SK-N-SH treated with all-trans-retinoic acid at 6 μM for 48 hours (cell line): ENCODE results near the gene PSMB5.

Experiments used
- ATAC-seq: fragments of 200-7000 bp; cut with Tn5 transposase; 3 replicates; pipeline ENCODE4 v1.9.1; 2020; ENCODE audit warnings: mild to moderate bottlenecking, moderate library complexity
- BACH2 ChIP-seq: fragments of 250-450 bp; sonication (Bioruptor Pico); IDR thresholded peaks from 2 replicates; pipeline ENCODE4 v1.9.0; 2021; ENCODE audit warnings: mild to moderate bottlenecking, borderline replicate concordance
- CSDC2 ChIP-seq: fragments of 250-450 bp; sonication (Bioruptor Pico); IDR thresholded peaks from 2 replicates; pipeline ENCODE4 v1.5.0; 2020; ENCODE audit warnings: mild to moderate bottlenecking, moderate library complexity
- ESRRG ChIP-seq: fragments of 250-450 bp; sonication (Bioruptor Pico); IDR thresholded peaks from 2 replicates; pipeline ENCODE4 v1.6.1; 2021; ENCODE audit warnings: mild to moderate bottlenecking
- GLIS3 ChIP-seq: fragments of 250-450 bp; sonication (Bioruptor Pico); IDR thresholded peaks from 2 replicates; pipeline ENCODE4 v1.5.0; 2020; ENCODE audit warnings: mild to moderate bottlenecking, moderate library complexity
- ISL1 ChIP-seq: fragments of 250-450 bp; sonication (Bioruptor Pico); IDR thresholded peaks from 2 replicates; pipeline ENCODE4 v2.1.2; 2022; ENCODE audit warnings: mild to moderate bottlenecking, moderate library complexity
- PPARA ChIP-seq: fragments of 250-450 bp; sonication (Bioruptor Pico); IDR thresholded peaks from 2 replicates; pipeline ENCODE4 v1.5.0; 2020; ENCODE audit warnings: mild to moderate bottlenecking, borderline replicate concordance
- SNAI2 ChIP-seq: fragments of 250-450 bp; sonication (Bioruptor Pico); IDR thresholded peaks from 2 replicates; pipeline ENCODE4 v1.5.0; 2020; ENCODE audit warnings: mild to moderate bottlenecking, moderate library complexity
- TCF4 ChIP-seq: fragments of 250-450 bp; sonication (Bioruptor Pico); IDR thresholded peaks from 2 replicates; pipeline ENCODE4 v1.8.0; 2021; ENCODE audit warnings: mild to moderate bottlenecking, moderate library complexity, borderline replicate concordance
- TOX ChIP-seq: fragments of 250-450 bp; sonication (Bioruptor Pico); IDR thresholded peaks from 2 replicates; pipeline ENCODE4 v1.8.0; 2021; ENCODE audit warnings: mild to moderate bottlenecking, moderate library complexity, borderline replicate concordance
- ZC3H10 ChIP-seq: fragments of 250-450 bp; sonication (Bioruptor Pico); IDR thresholded peaks from 2 replicates; pipeline ENCODE4 v1.5.1; 2021; ENCODE audit warnings: mild to moderate bottlenecking, moderate library complexity
- ZNF565 ChIP-seq: fragments of 450-650 bp; formaldehyde crosslinking; conservative IDR thresholded peaks from 2 replicates; pipeline ENCODE4 v1.5.0; 2020; ENCODE audit warnings: low read depth, mild to moderate bottlenecking, moderate library complexity
- ZNF70 ChIP-seq: fragments of 450-650 bp; formaldehyde crosslinking; IDR thresholded peaks from 2 replicates; pipeline ENCODE4 v1.5.0; 2020; ENCODE audit warnings: mild to moderate bottlenecking, moderate library complexity
- ZNF8 ChIP-seq: fragments of 450-650 bp; formaldehyde crosslinking; IDR thresholded peaks from 2 replicates; pipeline ENCODE4 v1.5.0; 2020; ENCODE audit warnings: mild to moderate bottlenecking, moderate library complexity
- TF ChIP-seq, protein P1 (sequence below): fragments of 250-450 bp; sonication (Bioruptor Pico); IDR thresholded peaks from 2 replicates; pipeline ENCODE4 v1.5.1; 2021; ENCODE audit warnings: mild to moderate bottlenecking, moderate library complexity
- TF ChIP-seq, protein P2 (sequence below): fragments of 250-450 bp; sonication (Bioruptor Pico); IDR thresholded peaks from 2 replicates; pipeline ENCODE4 v1.5.0; 2020; ENCODE audit warnings: mild to moderate bottlenecking, moderate library complexity
- TF ChIP-seq, protein P3 (sequence below): fragments of 250-450 bp; sonication (Bioruptor Pico); IDR thresholded peaks from 2 replicates; pipeline ENCODE4 v1.8.0; 2020; ENCODE audit warnings: mild to moderate bottlenecking, moderate library complexity, borderline replicate concordance
- TF ChIP-seq, protein P4 (sequence below): fragments of 250-450 bp; sonication (Bioruptor Pico); IDR thresholded peaks from 2 replicates; pipeline ENCODE4 v1.8.0; 2021; ENCODE audit warnings: low read depth, mild to moderate bottlenecking, moderate library complexity, borderline replicate concordance
- TF ChIP-seq, protein P5 (sequence below): fragments of 250-450 bp; sonication (Bioruptor Pico); IDR thresholded peaks from 2 replicates; pipeline ENCODE4 v1.5.1; 2020; ENCODE audit warnings: low read depth, mild to moderate bottlenecking, moderate library complexity

PSMB5 gene

GRCh38 chr14:23054000-23054811, 19.5 kb upstream of the PSMB5 start:
- ATAC-seq, result no peak
- TF ChIP-seq ESRRG (CRISPR knock-in tag), result no peak
- TF ChIP-seq PPARA (CRISPR knock-in tag), result no peak
- TF ChIP-seq TOX, result no peak
- TF ChIP-seq, protein P1, sequence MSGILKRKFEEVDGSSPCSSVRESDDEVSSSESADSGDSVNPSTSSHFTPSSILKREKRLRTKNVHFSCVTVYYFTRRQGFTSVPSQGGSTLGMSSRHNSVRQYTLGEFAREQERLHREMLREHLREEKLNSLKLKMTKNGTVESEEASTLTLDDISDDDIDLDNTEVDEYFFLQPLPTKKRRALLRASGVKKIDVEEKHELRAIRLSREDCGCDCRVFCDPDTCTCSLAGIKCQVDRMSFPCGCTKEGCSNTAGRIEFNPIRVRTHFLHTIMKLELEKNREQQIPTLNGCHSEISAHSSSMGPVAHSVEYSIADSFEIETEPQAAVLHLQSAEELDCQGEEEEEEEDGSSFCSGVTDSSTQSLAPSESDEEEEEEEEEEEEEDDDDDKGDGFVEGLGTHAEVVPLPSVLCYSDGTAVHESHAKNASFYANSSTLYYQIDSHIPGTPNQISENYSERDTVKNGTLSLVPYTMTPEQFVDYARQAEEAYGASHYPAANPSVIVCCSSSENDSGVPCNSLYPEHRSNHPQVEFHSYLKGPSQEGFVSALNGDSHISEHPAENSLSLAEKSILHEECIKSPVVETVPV (CRISPR knock-in tag), result no peak
- no peak for TF ChIP-seq ZNF8 (CRISPR knock-in tag)
- TF ChIP-seq ZNF565 (CRISPR knock-in tag), result no peak
- TF ChIP-seq, protein P2, sequence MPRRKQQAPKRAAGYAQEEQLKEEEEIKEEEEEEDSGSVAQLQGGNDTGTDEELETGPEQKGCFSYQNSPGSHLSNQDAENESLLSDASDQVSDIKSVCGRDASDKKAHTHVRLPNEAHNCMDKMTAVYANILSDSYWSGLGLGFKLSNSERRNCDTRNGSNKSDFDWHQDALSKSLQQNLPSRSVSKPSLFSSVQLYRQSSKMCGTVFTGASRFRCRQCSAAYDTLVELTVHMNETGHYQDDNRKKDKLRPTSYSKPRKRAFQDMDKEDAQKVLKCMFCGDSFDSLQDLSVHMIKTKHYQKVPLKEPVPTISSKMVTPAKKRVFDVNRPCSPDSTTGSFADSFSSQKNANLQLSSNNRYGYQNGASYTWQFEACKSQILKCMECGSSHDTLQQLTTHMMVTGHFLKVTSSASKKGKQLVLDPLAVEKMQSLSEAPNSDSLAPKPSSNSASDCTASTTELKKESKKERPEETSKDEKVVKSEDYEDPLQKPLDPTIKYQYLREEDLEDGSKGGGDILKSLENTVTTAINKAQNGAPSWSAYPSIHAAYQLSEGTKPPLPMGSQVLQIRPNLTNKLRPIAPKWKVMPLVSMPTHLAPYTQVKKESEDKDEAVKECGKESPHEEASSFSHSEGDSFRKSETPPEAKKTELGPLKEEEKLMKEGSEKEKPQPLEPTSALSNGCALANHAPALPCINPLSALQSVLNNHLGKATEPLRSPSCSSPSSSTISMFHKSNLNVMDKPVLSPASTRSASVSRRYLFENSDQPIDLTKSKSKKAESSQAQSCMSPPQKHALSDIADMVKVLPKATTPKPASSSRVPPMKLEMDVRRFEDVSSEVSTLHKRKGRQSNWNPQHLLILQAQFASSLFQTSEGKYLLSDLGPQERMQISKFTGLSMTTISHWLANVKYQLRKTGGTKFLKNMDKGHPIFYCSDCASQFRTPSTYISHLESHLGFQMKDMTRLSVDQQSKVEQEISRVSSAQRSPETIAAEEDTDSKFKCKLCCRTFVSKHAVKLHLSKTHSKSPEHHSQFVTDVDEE, result no peak
- TF ChIP-seq, protein P3, sequence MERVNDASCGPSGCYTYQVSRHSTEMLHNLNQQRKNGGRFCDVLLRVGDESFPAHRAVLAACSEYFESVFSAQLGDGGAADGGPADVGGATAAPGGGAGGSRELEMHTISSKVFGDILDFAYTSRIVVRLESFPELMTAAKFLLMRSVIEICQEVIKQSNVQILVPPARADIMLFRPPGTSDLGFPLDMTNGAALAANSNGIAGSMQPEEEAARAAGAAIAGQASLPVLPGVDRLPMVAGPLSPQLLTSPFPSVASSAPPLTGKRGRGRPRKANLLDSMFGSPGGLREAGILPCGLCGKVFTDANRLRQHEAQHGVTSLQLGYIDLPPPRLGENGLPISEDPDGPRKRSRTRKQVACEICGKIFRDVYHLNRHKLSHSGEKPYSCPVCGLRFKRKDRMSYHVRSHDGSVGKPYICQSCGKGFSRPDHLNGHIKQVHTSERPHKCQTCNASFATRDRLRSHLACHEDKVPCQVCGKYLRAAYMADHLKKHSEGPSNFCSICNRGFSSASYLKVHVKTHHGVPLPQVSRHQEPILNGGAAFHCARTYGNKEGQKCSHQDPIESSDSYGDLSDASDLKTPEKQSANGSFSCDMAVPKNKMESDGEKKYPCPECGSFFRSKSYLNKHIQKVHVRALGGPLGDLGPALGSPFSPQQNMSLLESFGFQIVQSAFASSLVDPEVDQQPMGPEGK (CRISPR knock-in tag), result no peak

DNA sequence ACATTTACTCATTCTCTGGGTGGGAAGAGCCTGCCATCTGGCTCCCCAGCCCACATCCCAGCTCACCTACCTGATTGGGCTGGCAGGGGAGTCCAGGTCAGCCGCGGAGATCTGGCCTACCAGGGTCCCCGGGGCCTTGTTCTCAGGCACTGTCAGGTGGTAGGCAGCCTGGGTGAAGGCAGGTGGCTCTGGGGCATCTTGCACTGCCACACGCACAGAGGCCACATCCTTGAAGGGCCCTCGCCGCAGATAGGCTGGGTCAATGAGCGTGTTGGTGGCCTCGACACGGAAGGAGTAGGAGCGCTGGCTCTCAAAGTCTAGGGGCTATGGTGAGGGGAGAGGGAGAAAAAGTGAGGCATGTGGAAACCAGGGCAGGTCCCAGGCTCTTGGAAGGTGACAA, 18.7 kb upstream of the PSMB5 start:
- no peak for ATAC-seq
- no peak for TF ChIP-seq SNAI2
- no peak for TF ChIP-seq ZC3H10 (CRISPR knock-in tag)

DNA sequence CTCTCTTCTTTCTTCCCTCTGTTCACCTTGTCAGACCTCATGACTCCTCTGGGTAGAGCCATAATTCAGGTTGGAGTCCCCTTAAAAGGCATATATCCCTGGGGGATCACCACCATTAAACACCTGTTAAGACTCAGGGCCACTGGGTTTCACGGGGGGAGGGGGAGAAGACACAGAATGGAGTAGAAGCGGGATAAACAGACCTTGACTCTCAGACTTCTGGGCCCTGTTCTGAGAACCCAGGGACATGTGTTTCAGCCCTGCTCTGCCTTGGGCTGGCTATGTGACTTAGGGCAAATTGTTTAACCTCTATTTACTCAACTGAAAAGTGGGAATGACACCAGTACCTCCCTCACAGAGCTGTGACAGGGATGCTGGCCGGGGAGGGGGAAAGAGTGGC, 18.0 kb upstream of the PSMB5 start:
- TF ChIP-seq ISL1 (CRISPR knock-in tag) (no peak), SNAI2 (no peak), PPARA (CRISPR knock-in tag) (no peak), GLIS3 (CRISPR knock-in tag) (no peak), CSDC2 (CRISPR knock-in tag) (no peak), TCF4 (CRISPR knock-in tag) (no peak), ZNF70 (no peak), ZNF8 (CRISPR knock-in tag) (no peak), ZC3H10 (CRISPR knock-in tag) (no peak), BACH2 (no peak)
- TF ChIP-seq, protein P4, sequence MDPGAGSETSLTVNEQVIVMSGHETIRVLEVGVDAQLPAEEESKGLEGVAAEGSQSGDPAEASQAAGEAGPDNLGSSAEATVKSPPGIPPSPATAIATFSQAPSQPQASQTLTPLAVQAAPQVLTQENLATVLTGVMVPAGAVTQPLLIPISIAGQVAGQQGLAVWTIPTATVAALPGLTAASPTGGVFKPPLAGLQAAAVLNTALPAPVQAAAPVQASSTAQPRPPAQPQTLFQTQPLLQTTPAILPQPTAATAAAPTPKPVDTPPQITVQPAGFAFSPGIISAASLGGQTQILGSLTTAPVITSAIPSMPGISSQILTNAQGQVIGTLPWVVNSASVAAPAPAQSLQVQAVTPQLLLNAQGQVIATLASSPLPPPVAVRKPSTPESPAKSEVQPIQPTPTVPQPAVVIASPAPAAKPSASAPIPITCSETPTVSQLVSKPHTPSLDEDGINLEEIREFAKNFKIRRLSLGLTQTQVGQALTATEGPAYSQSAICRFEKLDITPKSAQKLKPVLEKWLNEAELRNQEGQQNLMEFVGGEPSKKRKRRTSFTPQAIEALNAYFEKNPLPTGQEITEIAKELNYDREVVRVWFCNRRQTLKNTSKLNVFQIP (CRISPR knock-in tag), result no peak
- TF ChIP-seq, protein P1 (CRISPR knock-in tag), result no peak
- TF ChIP-seq, protein P2, result no peak
- TF ChIP-seq, protein P5, sequence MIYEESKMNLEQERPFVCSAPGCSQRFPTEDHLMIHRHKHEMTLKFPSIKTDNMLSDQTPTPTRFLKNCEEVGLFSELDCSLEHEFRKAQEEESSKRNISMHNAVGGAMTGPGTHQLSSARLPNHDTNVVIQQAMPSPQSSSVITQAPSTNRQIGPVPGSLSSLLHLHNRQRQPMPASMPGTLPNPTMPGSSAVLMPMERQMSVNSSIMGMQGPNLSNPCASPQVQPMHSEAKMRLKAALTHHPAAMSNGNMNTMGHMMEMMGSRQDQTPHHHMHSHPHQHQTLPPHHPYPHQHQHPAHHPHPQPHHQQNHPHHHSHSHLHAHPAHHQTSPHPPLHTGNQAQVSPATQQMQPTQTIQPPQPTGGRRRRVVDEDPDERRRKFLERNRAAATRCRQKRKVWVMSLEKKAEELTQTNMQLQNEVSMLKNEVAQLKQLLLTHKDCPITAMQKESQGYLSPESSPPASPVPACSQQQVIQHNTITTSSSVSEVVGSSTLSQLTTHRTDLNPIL, result no peak
- no peak for ATAC-seq
